ENCODE measurements around the gene ZNF611.
"Not testable (repeated sequence)": the region's sequence is repeated elsewhere in the genome, so short reads cannot be mapped to it uniquely, and the experiment has no call there.

Gene ZNF611

DNA sequence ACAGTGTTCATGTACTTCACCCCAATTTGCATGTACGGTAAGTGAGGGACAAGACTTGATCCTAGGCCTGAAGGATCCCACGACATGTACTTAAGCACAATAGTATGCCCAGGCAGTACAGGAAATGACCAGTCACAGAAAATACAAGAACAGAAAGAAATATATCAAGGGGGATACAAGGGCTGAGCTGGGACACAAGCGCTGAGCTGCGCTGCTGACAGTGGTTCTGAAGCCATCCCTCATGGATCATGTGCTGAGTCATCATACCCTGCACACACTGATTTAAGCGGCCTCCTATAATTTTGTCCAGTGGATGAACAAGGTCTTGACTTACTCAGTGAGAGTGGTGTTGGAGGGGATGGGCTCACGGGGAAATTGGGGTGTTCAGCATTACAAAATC lies 59.6 kb downstream of the ZNF611 start:
- not testable (repeated sequence) for DNase-seq

DNA sequence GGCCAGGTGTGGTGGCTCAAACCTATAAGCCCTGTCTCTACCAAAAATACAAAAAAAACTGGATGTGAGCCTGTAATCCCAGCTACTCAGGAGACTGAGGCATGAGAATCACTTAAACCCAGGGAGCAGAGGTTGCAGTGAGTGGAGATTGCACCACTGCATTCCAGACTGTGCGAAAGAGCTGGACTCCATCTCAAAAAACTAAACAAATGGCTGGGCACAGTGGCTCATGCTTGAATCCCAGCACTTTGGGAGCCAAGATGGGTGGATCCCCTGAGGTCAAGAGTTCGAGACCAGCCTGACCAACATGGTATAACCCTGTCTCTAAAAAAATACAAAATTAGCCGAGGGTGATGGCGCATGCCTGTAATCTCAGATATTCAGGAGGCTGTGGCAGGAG lies 61.8 kb downstream of the ZNF611 start:
- no peak for DNase-seq

DNA sequence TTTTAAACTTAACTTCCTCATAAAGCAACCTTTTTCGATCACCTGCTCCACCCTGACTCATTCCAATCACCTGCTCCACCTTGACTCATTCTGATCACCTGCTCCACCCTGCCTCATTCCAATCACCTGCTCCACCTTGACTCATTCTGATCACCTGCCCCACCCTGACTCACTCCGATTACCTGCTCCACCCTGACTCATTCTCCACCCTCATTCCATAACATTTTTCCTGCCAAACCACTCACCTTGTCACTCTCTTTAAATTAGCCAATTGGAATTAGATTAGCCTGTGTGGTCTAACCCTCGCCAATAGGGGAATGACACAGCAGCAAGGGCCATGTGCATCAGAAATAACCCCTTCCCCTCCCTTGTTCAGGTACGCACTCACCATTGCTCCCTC lies 64.8 kb downstream of the ZNF611 start:
- DNase-seq: no peak

DNA sequence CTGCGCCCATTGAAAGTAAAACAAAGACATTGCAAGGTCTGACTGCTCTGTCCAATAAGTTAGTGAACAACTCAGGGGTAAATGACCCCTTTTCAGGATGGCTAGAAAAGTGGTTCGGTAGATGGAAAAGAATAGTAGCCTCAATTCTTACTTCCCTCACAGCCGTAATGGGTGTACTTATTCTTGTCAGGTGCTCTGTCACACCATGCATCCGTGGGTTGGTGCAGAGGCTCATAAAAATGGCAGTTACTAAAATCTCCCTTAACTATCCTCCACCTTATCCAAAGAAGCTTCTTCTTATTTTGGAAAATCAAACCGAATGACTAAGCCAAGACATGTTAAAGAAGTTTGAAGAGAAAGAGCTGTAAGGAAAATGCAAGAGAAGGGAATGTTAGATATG lies 65.3 kb downstream of the ZNF611 start:
- no peak for DNase-seq

DNA sequence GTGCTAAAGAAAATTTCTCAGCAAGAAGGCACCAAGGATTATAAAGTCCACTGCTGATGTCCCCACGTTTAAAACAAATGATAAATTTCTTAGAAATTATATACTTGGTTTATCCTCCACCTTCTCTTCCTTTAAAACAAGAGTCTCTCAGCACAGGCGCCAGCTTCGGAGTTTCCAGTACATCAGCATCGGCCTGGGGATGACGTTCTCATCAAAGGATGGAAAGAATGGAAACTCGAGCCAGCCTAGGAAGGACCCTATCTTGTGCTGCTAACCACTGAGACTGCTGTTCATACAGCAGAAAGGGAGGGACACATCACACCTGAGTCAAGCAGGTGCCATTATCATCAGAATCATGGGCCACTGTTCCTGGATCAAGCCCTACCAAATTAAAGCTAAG lies 66.9 kb downstream of the ZNF611 start:
- no peak for DNase-seq

DNA sequence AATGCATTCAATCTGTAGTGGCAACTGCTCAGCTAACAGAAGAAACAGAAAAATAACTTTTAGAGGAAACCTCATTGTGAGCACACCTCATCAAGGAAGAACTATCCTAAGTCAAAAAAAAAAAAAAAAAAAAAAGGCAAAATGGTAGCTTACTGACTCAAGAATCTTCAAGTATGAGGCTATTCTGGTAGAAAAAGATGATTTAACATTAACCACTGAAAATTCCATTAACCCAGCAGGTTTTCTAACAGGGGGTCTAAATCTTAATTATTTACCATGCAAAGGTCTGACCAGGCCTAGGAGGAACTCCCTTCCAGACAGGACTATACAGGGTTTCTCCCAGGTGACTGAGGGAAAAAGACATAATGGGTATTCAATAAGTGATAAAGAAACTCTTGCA lies 68.3 kb downstream of the ZNF611 start:
- DNase-seq: no peak

DNA sequence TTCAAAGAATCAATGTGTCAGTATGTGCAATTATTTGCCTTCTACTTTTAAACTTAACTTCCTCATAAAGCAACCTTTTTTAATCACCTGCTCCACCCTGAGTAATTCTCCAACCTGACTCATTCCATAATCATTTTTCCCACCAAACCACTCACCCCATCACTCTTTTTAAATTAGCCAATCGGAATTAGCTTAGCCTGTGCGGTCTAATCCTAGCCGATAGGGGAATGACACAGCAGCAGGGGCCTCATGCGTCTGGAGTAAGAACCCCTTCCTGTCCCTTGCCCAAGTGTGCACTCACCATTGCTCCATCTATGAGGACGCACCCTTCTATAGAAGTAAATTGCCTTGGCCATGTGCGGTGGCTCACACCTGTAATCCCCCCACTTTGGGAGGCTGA lies 69.3 kb downstream of the ZNF611 start:
- DNase-seq: no peak

DNA sequence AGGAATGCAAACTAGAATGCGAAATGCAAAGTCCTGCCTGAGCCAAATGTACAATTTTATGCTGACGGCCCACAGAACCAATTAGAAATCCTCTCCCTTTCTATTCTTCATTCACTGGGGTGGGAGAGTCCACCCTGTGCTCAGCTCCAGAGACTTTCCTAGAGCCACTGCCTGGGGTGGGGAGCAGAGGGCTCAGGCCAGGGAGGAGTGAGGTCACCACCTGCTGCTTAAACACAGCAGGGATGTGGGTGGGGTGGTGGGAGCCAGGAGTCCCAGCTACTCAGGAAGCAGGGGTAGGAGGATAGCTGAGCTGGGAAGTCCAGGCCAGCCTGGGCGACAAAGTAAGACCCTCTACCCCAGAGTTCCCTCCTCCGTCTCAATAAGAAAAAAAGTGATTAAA lies 69.8 kb downstream of the ZNF611 start:
- DNase-seq: no peak

DNA sequence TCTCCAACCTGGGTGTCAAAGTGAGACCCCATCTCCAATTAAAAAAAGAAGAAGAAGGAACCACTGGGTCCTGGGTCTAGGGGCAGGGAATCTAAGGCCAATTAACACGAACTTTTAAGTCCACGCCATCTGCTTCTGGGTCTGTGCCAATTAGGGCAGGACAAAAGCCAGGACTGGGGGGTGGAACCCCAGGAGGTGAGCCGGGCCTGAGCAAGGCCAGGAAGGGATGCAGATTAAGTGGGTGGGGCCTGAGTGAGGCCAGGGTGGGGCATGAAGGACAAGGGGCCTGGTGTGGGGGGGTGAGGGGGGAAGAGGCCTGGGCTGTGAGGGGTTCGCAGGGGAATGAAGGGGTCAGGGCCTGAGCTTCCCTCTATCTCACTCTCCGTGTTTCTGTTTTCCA lies 70.4 kb downstream of the ZNF611 start:
- no peak for DNase-seq

DNA sequence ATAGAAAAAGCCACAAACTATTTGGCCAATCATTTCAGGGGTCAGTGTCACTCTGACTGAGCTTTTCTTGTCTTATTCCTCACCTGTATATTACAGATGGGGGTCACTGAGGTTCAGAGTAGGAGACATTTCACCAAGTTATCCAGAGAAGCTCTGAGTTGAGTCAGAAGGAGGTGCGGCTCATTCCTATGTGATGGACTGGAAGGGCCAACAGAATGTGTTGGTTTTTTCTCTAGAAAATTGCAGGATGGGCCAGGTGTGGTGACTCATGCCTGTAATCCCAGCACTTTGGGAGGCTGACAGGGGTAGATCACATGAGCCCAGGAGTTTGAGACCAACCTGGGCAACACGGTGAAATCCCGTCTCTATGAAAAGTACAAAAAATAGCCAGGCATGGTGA lies 72.2 kb downstream of the ZNF611 start:
- no peak for DNase-seq

DNA sequence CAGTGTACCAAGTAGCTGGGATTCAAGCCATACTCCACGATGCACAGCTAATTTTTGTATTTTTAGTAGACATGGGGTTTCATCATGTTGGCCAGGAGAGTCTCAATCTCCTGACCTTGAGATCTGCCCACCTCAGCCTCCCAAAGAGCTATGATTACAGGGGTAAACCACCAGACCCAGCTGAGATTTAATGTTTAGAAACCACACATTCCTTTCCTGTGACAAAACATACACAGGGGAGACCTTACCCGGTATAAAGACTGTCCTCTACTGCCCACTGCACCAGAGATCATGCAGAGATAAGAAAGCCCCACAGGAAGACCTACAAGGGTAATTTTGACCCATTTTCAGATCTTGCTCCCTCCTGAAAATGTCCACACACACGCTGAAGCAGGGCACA lies 73.9 kb downstream of the ZNF611 start:
- DNase-seq: no peak

DNA sequence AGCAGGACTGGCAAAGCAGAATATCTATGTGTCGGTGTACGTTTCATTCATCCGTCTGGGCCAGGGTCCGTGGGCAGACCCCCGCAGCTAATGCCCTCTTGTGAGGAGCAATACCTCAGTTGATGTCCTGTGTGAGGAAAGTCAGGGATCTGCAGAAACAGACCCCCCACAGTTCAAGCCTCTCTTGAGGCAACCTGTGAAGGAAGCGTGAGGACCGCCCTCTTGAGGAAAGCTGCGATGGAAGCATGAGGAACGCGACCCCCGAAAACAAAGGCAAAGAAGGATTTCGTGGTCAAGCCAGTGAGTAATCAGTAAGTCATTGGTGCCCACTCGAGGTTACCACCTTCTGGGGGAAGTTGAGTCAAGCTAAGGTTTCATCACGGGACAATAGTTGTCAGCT lies 75.8 kb downstream of the ZNF611 start:
- no peak for DNase-seq

DNA sequence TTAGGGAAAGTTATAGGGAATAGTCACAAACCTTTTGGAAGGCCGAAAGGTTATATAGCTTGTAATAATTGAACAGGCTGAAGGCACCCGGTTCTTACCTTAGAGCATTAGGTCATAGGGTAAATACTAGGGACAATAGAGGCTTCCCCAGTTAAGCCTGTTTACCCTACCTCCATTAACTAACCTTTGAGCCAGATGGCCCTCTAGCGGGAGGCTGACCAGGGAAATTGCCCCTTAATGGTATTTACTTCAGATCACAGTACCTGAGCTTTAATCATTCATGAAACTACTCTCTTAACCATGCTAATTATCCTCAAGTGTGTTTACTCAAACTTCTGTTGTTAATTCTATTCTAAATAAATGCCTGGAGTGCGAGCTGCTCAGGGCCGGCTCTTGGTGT lies 76.2 kb downstream of the ZNF611 start:
- no peak for DNase-seq

DNA sequence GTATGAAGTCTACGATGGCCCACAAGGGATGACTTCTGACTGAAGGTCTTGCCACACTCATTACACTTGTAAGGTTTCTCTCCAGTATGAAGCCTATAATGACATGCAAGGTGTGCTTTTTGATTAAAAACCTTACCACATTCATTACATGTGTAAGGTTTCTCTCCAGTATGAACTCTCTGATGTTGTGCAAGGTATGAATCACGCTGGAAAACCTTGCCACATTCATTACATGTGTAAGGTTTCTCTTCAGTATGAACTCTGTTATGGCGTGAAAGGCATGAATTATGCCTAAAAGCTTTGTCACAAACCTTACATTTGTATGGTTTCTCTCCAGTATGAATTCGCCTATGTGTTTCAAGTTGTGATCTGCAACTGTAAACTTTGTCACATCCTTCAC lies 81.7 kb downstream of the ZNF611 start:
- DNase-seq: no peak
